ENCODE measurements around the gene SDK2. TPM values are rescaled to one million over a fixed set of nuclear protein-coding genes. Genes with fewer than 3 reads are reported as not detected.
A peak's percentile ranks its signal among the peaks of the same experiment; 100 is the strongest.
"Not testable (repeated sequence)": the region's sequence is repeated elsewhere in the genome, so short reads cannot be mapped to it uniquely, and the experiment has no call there.

SDK2 gene
- polyA plus RNA-seq, 3 donors from 2014 or later, result not detected

- Mint-ChIP-seq H3K9me3 (peaks cover 0 to 2% (median 0%) of the 10 kb centered on the region in 6 donors), H3K27me3 (ENCODE audit: low read depth in 3 of 3) (peaks cover 0 to 4% (median 0%) of the 10 kb centered on the region in 3 donors), H3K4me1 (no peaks in the 10 kb centered on the region), H3K36me3 (no peaks in the 10 kb centered on the region), H3K4me3 (no peak overlapping the region), H3K27ac (no peak overlapping the region)
- no peak for DNase-seq
Observed at GRCh38 chr17:73378974-73379470, 265.2 kb downstream of the SDK2 start.

GRCh38 chr17:73376636-73377035 lies 267.6 kb downstream of the SDK2 start:
- Mint-ChIP-seq H3K36me3 (no peaks in the 10 kb centered on the region), H3K27ac (no peak overlapping the region), H3K9me3 (peaks cover 0 to 2% (median 0%) of the 10 kb centered on the region in 6 donors), H3K4me3 (no peak overlapping the region), H3K27me3 (ENCODE audit: low read depth in 3 of 3) (peaks cover 0 to 6% (median 0%) of the 10 kb centered on the region in 3 donors), H3K4me1 (no peaks in the 10 kb centered on the region)
- DNase-seq, result no peak

GRCh38 chr17:73376152-73376551 lies 268.1 kb downstream of the SDK2 start:
- Mint-ChIP-seq H3K36me3 (no peaks in the 10 kb centered on the region), H3K27me3 (ENCODE audit: low read depth in 3 of 3) (peaks cover 0 to 7% (median 0%) of the 10 kb centered on the region in 3 donors), H3K4me3 (no peak overlapping the region), H3K9me3 (peaks cover 0 to 2% (median 0%) of the 10 kb centered on the region in 6 donors), H3K4me1 (no peaks in the 10 kb centered on the region), H3K27ac (no peak overlapping the region)
- no peak for DNase-seq

- H3K9me3 Mint-ChIP-seq, result no peaks in the 10 kb centered on the region
- H3K27ac Mint-ChIP-seq, result no peak overlapping the region
- H3K36me3 Mint-ChIP-seq, result no peaks in the 10 kb centered on the region
- no peak for DNase-seq
- no peak overlapping the region for H3K4me3 Mint-ChIP-seq
- peaks cover 0 to 10% (median 3%) of the 10 kb centered on the region in 3 donors for H3K27me3 Mint-ChIP-seq (ENCODE audit: low read depth in 3 of 3)
- H3K4me1 Mint-ChIP-seq, result no peaks in the 10 kb centered on the region
Observed at GRCh38 chr17:73371836-73372235, 272.4 kb downstream of the SDK2 start.

GRCh38 chr17:73371285-73371684 lies 273.0 kb downstream of the SDK2 start:
- no peak for DNase-seq
- Mint-ChIP-seq H3K9me3 (no peaks in the 10 kb centered on the region), H3K27ac (no peak overlapping the region), H3K4me3 (no peak overlapping the region), H3K4me1 (no peaks in the 10 kb centered on the region), H3K27me3 (ENCODE audit: low read depth in 3 of 3) (peaks cover 0 to 10% (median 3%) of the 10 kb centered on the region in 3 donors), H3K36me3 (no peaks in the 10 kb centered on the region)

- not testable (repeated sequence) for H3K4me1 Mint-ChIP-seq, H3K27ac Mint-ChIP-seq, H3K4me3 Mint-ChIP-seq, H3K9me3 Mint-ChIP-seq, H3K36me3 Mint-ChIP-seq
- peaks cover 3 to 13% (median 3%) of the 10 kb centered on the region in 3 donors for H3K27me3 Mint-ChIP-seq (ENCODE audit: low read depth in 3 of 3)
- peak; percentile 58 to 71 (median 63) for DNase-seq
Observed at GRCh38 chr17:73369817-73370490, 274.3 kb downstream of the SDK2 start.

GRCh38 chr17:73369111-73369521 lies 275.1 kb downstream of the SDK2 start:
- peaks cover 3 to 12% (median 3%) of the 10 kb centered on the region in 3 donors for H3K27me3 Mint-ChIP-seq (ENCODE audit: low read depth in 3 of 3)
- DNase-seq, result no peak
- H3K27ac Mint-ChIP-seq, result no peak overlapping the region
- H3K4me1 Mint-ChIP-seq, result no peaks in the 10 kb centered on the region
- no peak overlapping the region for H3K4me3 Mint-ChIP-seq
- H3K36me3 Mint-ChIP-seq, result no peaks in the 10 kb centered on the region
- H3K9me3 Mint-ChIP-seq, result no peaks in the 10 kb centered on the region

GRCh38 chr17:73368085-73368631 lies 276.1 kb downstream of the SDK2 start:
- no peak overlapping the region for H3K4me3 Mint-ChIP-seq
- peaks cover 3 to 12% (median 3%) of the 10 kb centered on the region in 3 donors for H3K27me3 Mint-ChIP-seq (ENCODE audit: low read depth in 3 of 3)
- no peaks in the 10 kb centered on the region for H3K4me1 Mint-ChIP-seq
- H3K27ac Mint-ChIP-seq, result no peak overlapping the region
- H3K9me3 Mint-ChIP-seq, result no peaks in the 10 kb centered on the region
- DNase-seq, result no peak
- H3K36me3 Mint-ChIP-seq, result no peaks in the 10 kb centered on the region

- no peak overlapping the region for H3K4me3 Mint-ChIP-seq
- H3K27ac Mint-ChIP-seq, result no peak overlapping the region
- H3K27me3 Mint-ChIP-seq (ENCODE audit: low read depth in 3 of 3), result peaks cover 3 to 8% (median 5%) of the 10 kb centered on the region in 3 donors
- H3K36me3 Mint-ChIP-seq, result no peaks in the 10 kb centered on the region
- H3K4me1 Mint-ChIP-seq, result no peaks in the 10 kb centered on the region
- H3K9me3 Mint-ChIP-seq, result no peaks in the 10 kb centered on the region
- no peak for DNase-seq
Observed at GRCh38 chr17:73365906-73366623, 278.2 kb downstream of the SDK2 start.

- H3K4me1 Mint-ChIP-seq, result no peaks in the 10 kb centered on the region
Observed at GRCh38 chr17:73365301-73365874, 278.9 kb downstream of the SDK2 start.

GRCh38 chr17:73364155-73364522 lies 280.1 kb downstream of the SDK2 start:
- no peaks in the 10 kb centered on the region for H3K36me3 Mint-ChIP-seq
- no peak for DNase-seq
- peaks cover 3 to 5% (median 4%) of the 10 kb centered on the region in 3 donors for H3K27me3 Mint-ChIP-seq (ENCODE audit: low read depth in 3 of 3)
- no peak overlapping the region for H3K27ac Mint-ChIP-seq
- no peaks in the 10 kb centered on the region for H3K4me1 Mint-ChIP-seq
- no peaks in the 10 kb centered on the region for H3K9me3 Mint-ChIP-seq
- no peak overlapping the region for H3K4me3 Mint-ChIP-seq

More at GRCh38 chr17:73365301-73365874, 278.9 kb downstream of the SDK2 start:
- Mint-ChIP-seq H3K27me3 (ENCODE audit: low read depth in 3 of 3) (peaks cover 3 to 5% (median 4%) of the 10 kb centered on the region in 3 donors), H3K27ac (no peak overlapping the region), H3K9me3 (no peaks in the 10 kb centered on the region), H3K36me3 (no peaks in the 10 kb centered on the region), H3K4me3 (no peak overlapping the region)
- DNase-seq, result no peak

GRCh38 chr17:73363442-73364154 lies 280.6 kb downstream of the SDK2 start:
- Mint-ChIP-seq H3K36me3 (no peaks in the 10 kb centered on the region), H3K27ac (no peak overlapping the region), H3K9me3 (no peaks in the 10 kb centered on the region), H3K4me1 (no peaks in the 10 kb centered on the region), H3K4me3 (no peak overlapping the region), H3K27me3 (ENCODE audit: low read depth in 3 of 3) (peaks cover 3 to 5% (median 4%) of the 10 kb centered on the region in 3 donors)
- DNase-seq, result no peak

GRCh38 chr17:73362697-73363096 lies 281.5 kb downstream of the SDK2 start:
- no peak overlapping the region for H3K4me3 Mint-ChIP-seq
- H3K27me3 Mint-ChIP-seq (ENCODE audit: low read depth in 3 of 3), result peaks cover 3 to 5% (median 4%) of the 10 kb centered on the region in 3 donors
- DNase-seq, result no peak
- no peaks in the 10 kb centered on the region for H3K4me1 Mint-ChIP-seq
- no peaks in the 10 kb centered on the region for H3K9me3 Mint-ChIP-seq
- H3K36me3 Mint-ChIP-seq, result no peaks in the 10 kb centered on the region
- H3K27ac Mint-ChIP-seq, result no peak overlapping the region

Data from immature natural killer cell (primary cell).